ENCODE results near the gene TARM1. TPM values are rescaled to one million over a fixed set of nuclear protein-coding genes. Genes with fewer than 3 reads are reported as not detected.

Gene TARM1
- total and polyA plus RNA-seq, 2 of the 8 experiments (the other 6 are each of a cell fraction or from before 2014, with no cell fraction given): not detected

- TF ChIP-seq, protein P1, sequence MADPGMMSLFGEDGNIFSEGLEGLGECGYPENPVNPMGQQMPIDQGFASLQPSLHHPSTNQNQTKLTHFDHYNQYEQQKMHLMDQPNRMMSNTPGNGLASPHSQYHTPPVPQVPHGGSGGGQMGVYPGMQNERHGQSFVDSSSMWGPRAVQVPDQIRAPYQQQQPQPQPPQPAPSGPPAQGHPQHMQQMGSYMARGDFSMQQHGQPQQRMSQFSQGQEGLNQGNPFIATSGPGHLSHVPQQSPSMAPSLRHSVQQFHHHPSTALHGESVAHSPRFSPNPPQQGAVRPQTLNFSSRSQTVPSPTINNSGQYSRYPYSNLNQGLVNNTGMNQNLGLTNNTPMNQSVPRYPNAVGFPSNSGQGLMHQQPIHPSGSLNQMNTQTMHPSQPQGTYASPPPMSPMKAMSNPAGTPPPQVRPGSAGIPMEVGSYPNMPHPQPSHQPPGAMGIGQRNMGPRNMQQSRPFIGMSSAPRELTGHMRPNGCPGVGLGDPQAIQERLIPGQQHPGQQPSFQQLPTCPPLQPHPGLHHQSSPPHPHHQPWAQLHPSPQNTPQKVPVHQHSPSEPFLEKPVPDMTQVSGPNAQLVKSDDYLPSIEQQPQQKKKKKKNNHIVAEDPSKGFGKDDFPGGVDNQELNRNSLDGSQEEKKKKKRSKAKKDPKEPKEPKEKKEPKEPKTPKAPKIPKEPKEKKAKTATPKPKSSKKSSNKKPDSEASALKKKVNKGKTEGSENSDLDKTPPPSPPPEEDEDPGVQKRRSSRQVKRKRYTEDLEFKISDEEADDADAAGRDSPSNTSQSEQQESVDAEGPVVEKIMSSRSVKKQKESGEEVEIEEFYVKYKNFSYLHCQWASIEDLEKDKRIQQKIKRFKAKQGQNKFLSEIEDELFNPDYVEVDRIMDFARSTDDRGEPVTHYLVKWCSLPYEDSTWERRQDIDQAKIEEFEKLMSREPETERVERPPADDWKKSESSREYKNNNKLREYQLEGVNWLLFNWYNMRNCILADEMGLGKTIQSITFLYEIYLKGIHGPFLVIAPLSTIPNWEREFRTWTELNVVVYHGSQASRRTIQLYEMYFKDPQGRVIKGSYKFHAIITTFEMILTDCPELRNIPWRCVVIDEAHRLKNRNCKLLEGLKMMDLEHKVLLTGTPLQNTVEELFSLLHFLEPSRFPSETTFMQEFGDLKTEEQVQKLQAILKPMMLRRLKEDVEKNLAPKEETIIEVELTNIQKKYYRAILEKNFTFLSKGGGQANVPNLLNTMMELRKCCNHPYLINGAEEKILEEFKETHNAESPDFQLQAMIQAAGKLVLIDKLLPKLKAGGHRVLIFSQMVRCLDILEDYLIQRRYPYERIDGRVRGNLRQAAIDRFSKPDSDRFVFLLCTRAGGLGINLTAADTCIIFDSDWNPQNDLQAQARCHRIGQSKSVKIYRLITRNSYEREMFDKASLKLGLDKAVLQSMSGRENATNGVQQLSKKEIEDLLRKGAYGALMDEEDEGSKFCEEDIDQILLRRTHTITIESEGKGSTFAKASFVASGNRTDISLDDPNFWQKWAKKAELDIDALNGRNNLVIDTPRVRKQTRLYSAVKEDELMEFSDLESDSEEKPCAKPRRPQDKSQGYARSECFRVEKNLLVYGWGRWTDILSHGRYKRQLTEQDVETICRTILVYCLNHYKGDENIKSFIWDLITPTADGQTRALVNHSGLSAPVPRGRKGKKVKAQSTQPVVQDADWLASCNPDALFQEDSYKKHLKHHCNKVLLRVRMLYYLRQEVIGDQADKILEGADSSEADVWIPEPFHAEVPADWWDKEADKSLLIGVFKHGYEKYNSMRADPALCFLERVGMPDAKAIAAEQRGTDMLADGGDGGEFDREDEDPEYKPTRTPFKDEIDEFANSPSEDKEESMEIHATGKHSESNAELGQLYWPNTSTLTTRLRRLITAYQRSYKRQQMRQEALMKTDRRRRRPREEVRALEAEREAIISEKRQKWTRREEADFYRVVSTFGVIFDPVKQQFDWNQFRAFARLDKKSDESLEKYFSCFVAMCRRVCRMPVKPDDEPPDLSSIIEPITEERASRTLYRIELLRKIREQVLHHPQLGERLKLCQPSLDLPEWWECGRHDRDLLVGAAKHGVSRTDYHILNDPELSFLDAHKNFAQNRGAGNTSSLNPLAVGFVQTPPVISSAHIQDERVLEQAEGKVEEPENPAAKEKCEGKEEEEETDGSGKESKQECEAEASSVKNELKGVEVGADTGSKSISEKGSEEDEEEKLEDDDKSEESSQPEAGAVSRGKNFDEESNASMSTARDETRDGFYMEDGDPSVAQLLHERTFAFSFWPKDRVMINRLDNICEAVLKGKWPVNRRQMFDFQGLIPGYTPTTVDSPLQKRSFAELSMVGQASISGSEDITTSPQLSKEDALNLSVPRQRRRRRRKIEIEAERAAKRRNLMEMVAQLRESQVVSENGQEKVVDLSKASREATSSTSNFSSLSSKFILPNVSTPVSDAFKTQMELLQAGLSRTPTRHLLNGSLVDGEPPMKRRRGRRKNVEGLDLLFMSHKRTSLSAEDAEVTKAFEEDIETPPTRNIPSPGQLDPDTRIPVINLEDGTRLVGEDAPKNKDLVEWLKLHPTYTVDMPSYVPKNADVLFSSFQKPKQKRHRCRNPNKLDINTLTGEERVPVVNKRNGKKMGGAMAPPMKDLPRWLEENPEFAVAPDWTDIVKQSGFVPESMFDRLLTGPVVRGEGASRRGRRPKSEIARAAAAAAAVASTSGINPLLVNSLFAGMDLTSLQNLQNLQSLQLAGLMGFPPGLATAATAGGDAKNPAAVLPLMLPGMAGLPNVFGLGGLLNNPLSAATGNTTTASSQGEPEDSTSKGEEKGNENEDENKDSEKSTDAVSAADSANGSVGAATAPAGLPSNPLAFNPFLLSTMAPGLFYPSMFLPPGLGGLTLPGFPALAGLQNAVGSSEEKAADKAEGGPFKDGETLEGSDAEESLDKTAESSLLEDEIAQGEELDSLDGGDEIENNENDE (IDR thresholded peaks at IDR 0.05; ENCODE audit: insufficient replicate concordance, low read length): no peak
- TF ChIP-seq SP2 (IDR thresholded peaks at IDR 0.05; ENCODE audit: low read length): no peak
- no peak for TF ChIP-seq SIRT6 (IDR thresholded peaks at IDR 0.05; ENCODE audit: low read length)
- no peak for TF ChIP-seq BRCA1 (IDR thresholded peaks at IDR 0.05; ENCODE audit: low read depth, low read length)
- TF ChIP-seq ZNF274 (IDR thresholded peaks at IDR 0.05; ENCODE audit: borderline replicate concordance, extremely low read depth, low read length): no peak
- TF ChIP-seq RNF2 (IDR thresholded peaks at IDR 0.05; ENCODE audit: borderline replicate concordance, low read depth, low read length, missing control alignments, poor library complexity, severe bottlenecking): no peak
- TF ChIP-seq PHF8 (conservative IDR thresholded peaks at IDR 0.05; ENCODE audit: low read depth, low read length): no peak
- TF ChIP-seq KDM4A (IDR thresholded peaks at IDR 0.05; ENCODE audit: low read depth, low read length, severe bottlenecking): no peak
- TF ChIP-seq SIN3A (conservative IDR thresholded peaks at IDR 0.05 in 1 of 2, IDR thresholded peaks at IDR 0.05 in 1 of 2; ENCODE audit: low read depth in 1 of 2, low read length in 2 of 2): no peak
- TF ChIP-seq BCL11A (IDR thresholded peaks at IDR 0.05; ENCODE audit: low read depth in 2 of 2, low read length in 2 of 2): no peak
These were observed 11.7 kb downstream of the TARM1 start (continued) for GRCh38 chr19:54069470-54069869.
